Measurements from ENCODE around the gene FGD1. TPM values are rescaled to one million over a fixed set of nuclear protein-coding genes. Genes with fewer than 3 reads are reported as not detected.

The FGD1 gene
- total and polyA plus RNA-seq, 2 of the 8 experiments (the other 6 are each of a cell fraction or from before 2014, with no cell fraction given): 6.8 to 34.9 TPM

GRCh38 chrX:54407266-54407665 lies 88.8 kb downstream of the FGD1 start (continued):
- TF ChIP-seq USF2 (IDR thresholded peaks at IDR 0.05; ENCODE audit: low read length): no peak
- TF ChIP-seq RXRA (IDR thresholded peaks at IDR 0.05; ENCODE audit: insufficient read depth, low read depth, low read length): no peak
- TF ChIP-seq RFX5 (IDR thresholded peaks at IDR 0.05; ENCODE audit: borderline replicate concordance, low read depth, low read length): no peak
- TF ChIP-seq CTCF (IDR thresholded peaks at IDR 0.05; ENCODE audit: control extremely low read depth in 1 of 3, insufficient read depth in 1 of 3, low read depth in 1 of 3, low read length in 3 of 3): no peak
- no peak for TF ChIP-seq POLR2A (IDR thresholded peaks at IDR 0.05; ENCODE audit: control extremely low read depth in 1 of 2, low read depth in 2 of 2, low read length in 2 of 2)
